Heart right ventricle (tissue), 16 donors: ENCODE measurements around the gene RPL26. TPM values are rescaled to one million over a fixed set of nuclear protein-coding genes. Genes with fewer than 3 reads are reported as not detected.
"Not testable (repeated sequence)": the region's sequence is repeated elsewhere in the genome, so short reads cannot be mapped to it uniquely, and the experiment has no call there.

Experiments
- ATAC-seq, 8 donors: fragments of 200-7000 bp; cut with Tn5 transposase; one replicate each; pipeline ENCODE4 v1.9.1; 2020; ENCODE audit warnings: mild to moderate bottlenecking in 8 of 8, moderate library complexity in 8 of 8, moderate number of reproducible peaks in 1 of 8
- DNase-seq, 2 donors: peaks; one replicate each; pipeline ENCODE4 v3.0.0-alpha.2; 2020
- H3K27ac ChIP-seq, 10 donors: fragments of 200-600 bp; sonication (generic) in 2 of 10; one replicate each; pipeline versions ENCODE4 v1.5.0 to v1.8.0; 2020 to 2022; ENCODE audit warnings: mild to moderate bottlenecking in 3 of 10
- H3K27me3 ChIP-seq, 7 donors: fragments of 200-600 bp; one replicate each; pipeline ENCODE4 v1.8.0; 2021 to 2022; ENCODE audit warnings: mild to moderate bottlenecking in 2 of 7
- H3K36me3 ChIP-seq, 9 donors: fragments of 200-600 bp; sonication (generic) in 1 of 9; one replicate each; pipeline versions ENCODE4 v1.5.0 to v1.8.0; 2020 to 2022; ENCODE audit warnings: mild to moderate bottlenecking in 2 of 9
- H3K4me1 ChIP-seq, 9 donors: fragments of 200-600 bp; sonication (generic) in 1 of 9; one replicate each; pipeline versions ENCODE4 v1.5.0 to v1.8.0; 2020 to 2022; ENCODE audit warnings: mild to moderate bottlenecking in 4 of 9
- H3K4me3 ChIP-seq, 10 donors: fragments of 200-600 bp; sonication (generic) in 2 of 10; one replicate each; pipeline versions ENCODE4 v1.5.0 to v1.8.0; 2020 to 2022; ENCODE audit warnings: mild to moderate bottlenecking in 7 of 10, moderate library complexity in 2 of 10
- H3K9me3 ChIP-seq, 11 donors: fragments of 200-600 bp in 10 of 11; sonication (generic) in 2 of 11; one replicate each; pipeline versions ENCODE4 v1.5.0 to v1.8.0; 2013 to 2022; ENCODE audit warnings: mild to moderate bottlenecking in 2 of 11, control low read depth in 1 of 11, moderate library complexity in 1 of 11
- WGBS, 2 donors: extraction: QIAGEN DNeasy Blood & Tissue Kit; methylation state at CpG; one replicate each; pipeline ENCODE4 v1.1.7; 2013; ENCODE audit warnings: inconsistent platforms in 1 of 2; 5-methylcytosine and 5-hydroxymethylcytosine counted together
- intact Hi-C, 10 donors: fragments of 100-400 bp; cut with DNase I; formaldehyde crosslinking; loops; one replicate each; pipeline versions ENCODE4 v1.11.1 to v1.14.2; 2022
- polyA plus RNA-seq, 2 donors: library from polyadenylated mRNA; stranded (reverse); fragments of 200-250 nt; gene quantifications; one replicate each; pipeline ENCODE4 v1.2.3, GENCODE V29; 2013
- total RNA-seq, 10 donors: library from RNA; stranded (reverse); fragmentation: NEBNext Ultra II Directional in 3 of 10; extraction: Animal tissue kit (Norgen Biotek cat#: 25700) in 3 of 10; gene quantifications; one replicate each; pipeline versions ENCODE4 v1.2.1 to v1.2.4, GENCODE V29; 2021 to 2023
- TF ChIP-seq, protein P1 (sequence below), 9 donors: fragments of 200-600 bp; sonication (generic) in 2 of 9; IDR thresholded peaks; one replicate each; pipeline versions ENCODE4 v1.5.0 to v1.8.0; 2021 to 2022; ENCODE audit warnings: antibody characterized with exemption in 9 of 9, mild to moderate bottlenecking in 5 of 9, moderate library complexity in 1 of 9
- donor health status: Arrhythmogenic right ventricular cardiomyopathy.
- donor health status: ischemic (EF 13 %, LVEDD 7.1; RV severe dilation, severe dysfunction).
- donor health status: healthy with polysubstance abuse.
- donor health status: DM: no; HTN: yes; CAD: no.
- donor health status: DM: no; HTN: no; CAD: no.
- donor health status: ischemic (EF 25% LVEDD 6.9; RV normal size, moderate dysfunction).
- donor health status: ischemic (EF 25% LVEDD 5.7; RV mildly dilated, moderate dysfunction).
- donor health status: healthy.
- donor health status: DM: yes; HTN: yes; CAD: no.
- donor health status: Ischemic cardiomyopathy.
- donor health status: ischemic (EF 35%, LVEDD 5.7; RV mildly dilated, moderate dysfunction).
- donor health status: nonischemic (EF 11% LVEDD 7.7; RV severe dilation, severe dysfunction).
- donor health status: DM: yes; HTN: yes; CAD: no.
- donor health status: PGD.
- donor health status: ischemic (EF 29% LVEDD 5.4; RV normal size, mild dysfunction).
- donor health status: nonischemic (EF 23%, LVEDD 6.1; RV moderate dilation, normal function).

Gene RPL26
- total and polyA plus RNA-seq, 12 donors: 890 to 4,129 (median 1,028) TPM

DNA sequence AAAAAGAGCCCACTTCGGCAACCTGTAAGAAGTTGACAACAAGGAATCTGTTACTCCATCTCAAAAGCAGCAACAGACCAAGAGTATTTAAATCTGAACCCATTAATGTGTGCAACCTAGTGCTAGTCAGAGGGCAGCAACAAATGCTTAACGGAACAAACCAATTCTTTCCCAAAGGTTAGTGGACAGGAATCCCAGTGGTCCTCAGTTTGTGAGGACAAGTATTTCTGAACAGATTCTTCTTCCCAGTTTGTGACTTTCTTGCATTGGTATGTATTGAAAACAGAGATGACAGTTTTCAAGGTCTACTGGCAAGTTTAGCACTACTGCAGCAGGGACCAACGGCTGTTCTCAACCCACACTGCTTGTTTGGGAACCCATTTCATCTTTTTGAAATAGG, 2.9 kb downstream of the RPL26 start:
- no peaks in the 10 kb centered on the region for H3K9me3 ChIP-seq
- no peak for ATAC-seq
- no peaks in the 10 kb centered on the region for H3K27me3 ChIP-seq
- no peak for DNase-seq
- peaks cover 0 to 54% (median 41%) of the 10 kb centered on the region in 9 donors for H3K36me3 ChIP-seq
- WGBS, 2 donors: 64 to 66% methylated on average over 3 of the region's 3 CpGs
- TF ChIP-seq, protein P1, sequence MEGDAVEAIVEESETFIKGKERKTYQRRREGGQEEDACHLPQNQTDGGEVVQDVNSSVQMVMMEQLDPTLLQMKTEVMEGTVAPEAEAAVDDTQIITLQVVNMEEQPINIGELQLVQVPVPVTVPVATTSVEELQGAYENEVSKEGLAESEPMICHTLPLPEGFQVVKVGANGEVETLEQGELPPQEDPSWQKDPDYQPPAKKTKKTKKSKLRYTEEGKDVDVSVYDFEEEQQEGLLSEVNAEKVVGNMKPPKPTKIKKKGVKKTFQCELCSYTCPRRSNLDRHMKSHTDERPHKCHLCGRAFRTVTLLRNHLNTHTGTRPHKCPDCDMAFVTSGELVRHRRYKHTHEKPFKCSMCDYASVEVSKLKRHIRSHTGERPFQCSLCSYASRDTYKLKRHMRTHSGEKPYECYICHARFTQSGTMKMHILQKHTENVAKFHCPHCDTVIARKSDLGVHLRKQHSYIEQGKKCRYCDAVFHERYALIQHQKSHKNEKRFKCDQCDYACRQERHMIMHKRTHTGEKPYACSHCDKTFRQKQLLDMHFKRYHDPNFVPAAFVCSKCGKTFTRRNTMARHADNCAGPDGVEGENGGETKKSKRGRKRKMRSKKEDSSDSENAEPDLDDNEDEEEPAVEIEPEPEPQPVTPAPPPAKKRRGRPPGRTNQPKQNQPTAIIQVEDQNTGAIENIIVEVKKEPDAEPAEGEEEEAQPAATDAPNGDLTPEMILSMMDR (IDR thresholded peaks at IDR 0.05): no peak
- intact Hi-C loops: loop anchor here in 3 of 10 donors (5.0 to 10.0 kb wide), 3 partner anchors 55 to 133 kb away; partner anchors contain the start of genes CTC1 (in 1 of the 3), NDEL1 (in 1 of the 3) and PFAS (in 1 of the 3)
- peak overlapping the region in 1 of 10 donors; percentile 15 for H3K27ac ChIP-seq
- H3K4me1 ChIP-seq: peaks cover 6 to 64% (median 46%) of the 10 kb centered on the region in 9 donors
- no peak overlapping the region for H3K4me3 ChIP-seq

- H3K27me3 ChIP-seq, DNase-seq, H3K9me3 ChIP-seq, H3K4me3 ChIP-seq, ATAC-seq, H3K27ac ChIP-seq: not testable (repeated sequence)
- intact Hi-C loops: loop anchor here in 3 of 10 donors (5.0 to 10.0 kb wide), 3 partner anchors 51 to 153 kb away; partner anchors contain the start of gene ARHGEF15 (in 1 of the 3)
- peaks cover 6 to 60% (median 47%) of the 10 kb centered on the region in 9 donors for H3K4me1 ChIP-seq
- WGBS, 2 donors: 80 to 84% methylated on average over 8 of the region's 8 CpGs
- H3K36me3 ChIP-seq: peaks cover 0 to 54% (median 41%) of the 10 kb centered on the region in 9 donors
Measured at GRCh38 chr17:8378117-8378516, 4.9 kb downstream of the RPL26 start.

GRCh38 chr17:8377422-8377821, 5.6 kb downstream of the RPL26 start:
- Histone ChIP-seq H3K36me3 (peaks cover 0 to 57% (median 41%) of the 10 kb centered on the region in 9 donors), H3K4me3 (peak overlapping the region in 1 of 10 donors; percentile 77), H3K4me1 (peaks cover 6 to 63% (median 48%) of the 10 kb centered on the region in 9 donors), H3K9me3 (no peaks in the 10 kb centered on the region), H3K27ac (peak overlapping the region in 8 of 10 donors; percentile 89 to 97 (median 94)), H3K27me3 (no peaks in the 10 kb centered on the region)
- intact Hi-C loops: loop anchor here in 3 of 10 donors (5.0 to 10.0 kb wide), 3 partner anchors 50 to 153 kb away; partner anchors contain the start of gene ARHGEF15 (in 1 of the 3)
- TF ChIP-seq, protein P1 (IDR thresholded peaks at IDR 0.05): no peak
- DNase-seq (no peak), ATAC-seq (no peak)
- 92 to 96% methylated on average over 4 of the region's 4 CpGs for WGBS, 2 donors

- Histone ChIP-seq H3K36me3 (peaks cover 0 to 58% (median 37%) of the 10 kb centered on the region in 9 donors), H3K4me3 (peak within 1 kb of the TSS; percentile 47 to 89 (median 76)), H3K27me3 (no peaks in the 10 kb centered on the region), H3K27ac (peak within 1 kb of the TSS; percentile 89 to 97 (median 94)), H3K4me1 (peaks cover 4 to 63% (median 46%) of the 10 kb centered on the region in 9 donors), H3K9me3 (no peaks in the 10 kb centered on the region)
- intact Hi-C loops: loop anchor here in 3 of 10 donors (5.0 to 10.0 kb wide), 3 partner anchors 49 to 152 kb away; partner anchors contain the start of gene ARHGEF15 (in 1 of the 3)
- ATAC-seq (peak; percentile 95 to 98 (median 97)), DNase-seq (peak; percentile 92 to 95)
- TF ChIP-seq, protein P1 (IDR thresholded peaks at IDR 0.05): peak; percentile 11 to 71 (median 62)
- WGBS, 2 donors: 1 to 2% methylated on average over 41 of the region's 41 CpGs
Measured at GRCh38 chr17:8376271-8377067, 6.5 kb downstream of the RPL26 start, which contains the start of gene KRABD2. Gene KRABD2 (minus strand): TSS chr17:8376704.
